ENCODE measurements around the gene KIF12. TPM values are rescaled to one million over a fixed set of nuclear protein-coding genes. Genes with fewer than 3 reads are reported as not detected.

The KIF12 gene
- total and polyA plus RNA-seq, 2 of the 13 experiments (the other 11 are each of a cell fraction or from before 2014, with no cell fraction given), result 1.8 to 12.5 TPM

- H3K4me3 ChIP-seq (replicated peaks in 1 of 3; ENCODE audit: insufficient read depth in 1 of 3, low read depth in 2 of 3, low read length in 3 of 3), result peak overlapping the region in 2 of 3 experiments; percentile 76 to 91; a peak in 4 of 6 replicates
- H3K27me3 ChIP-seq (ENCODE audit: control insufficient read depth in 1 of 2, insufficient read depth in 2 of 2, low read length in 2 of 2), result no peaks in the 10 kb centered on the region; a peak in 1 of 5 replicates
- H3K79me2 ChIP-seq (ENCODE audit: insufficient read depth, low read length), result peaks cover 54% of the 10 kb centered on the region
- ChIA-PET CTCF (ENCODE audit: low intra/inter-chr PET ratio, low total read pairs) (no interaction called here), POLR2A (interaction anchor here (0.6 to 7.4 kb wide), 12 partner anchors 9 to 250 kb away, joined by 3 to 75 read pairs (median 11); partner anchors contain the start of gene KIF12)
- intact Hi-C loops (cut with micrococcal nuclease; ENCODE audit: unreplicated experiment) (no loop called here), in situ Hi-C loops (cut with HindIII; ENCODE audit: extremely low pct_ligation_motif_present, low pct_unique_long_range_greater_than_20kb) (no loop called here)
- H2AFZ ChIP-seq (ENCODE audit: low read length), result no peak overlapping the region
- H3K9ac ChIP-seq (ENCODE audit: insufficient read depth, low read depth, low read length), result peak overlapping the region; percentile 87
- H3K27ac ChIP-seq (ENCODE audit: extremely low read length, insufficient read depth, low read length), result peak overlapping the region; percentile 98
- DNase-seq (ENCODE audit: low spot score), result no peak
- peaks cover 78% of the 10 kb centered on the region for H3K4me1 ChIP-seq (ENCODE audit: insufficient read depth, low read length)
- no peak for ATAC-seq
- BruUV-seq (replicated peaks), result no TSS peak
- 74% methylated on average over 5 of the region's 7 CpGs for WGBS (ENCODE audit: low lambda C conversion rate)
- H3K36me3 ChIP-seq (replicated peaks in 1 of 2; ENCODE audit: control insufficient read depth in 1 of 2, insufficient read depth in 2 of 2, low read length in 2 of 2), result peaks cover 14 to 26% of the 10 kb centered on the region in 2 experiments
- FAIRE-seq, result no peak
- H4K20me1 ChIP-seq (ENCODE audit: insufficient read depth, low read length), result peaks cover 28% of the 10 kb centered on the region
- TF ChIP-seq CHD4 (IDR thresholded peaks at IDR 0.05; ENCODE audit: borderline replicate concordance, low read length) (peak; percentile 97), SNAI1 (CRISPR knock-in tag; IDR thresholded peaks at IDR 0.05; ENCODE audit: borderline replicate concordance) (0 out of 2 replicates have a peak, but pooled peaks have one; percentile 9), CBX1 (IDR thresholded peaks at IDR 0.05; ENCODE audit: low read depth) (peak; percentile 12), GABPB1 (CRISPR knock-in tag; IDR thresholded peaks at IDR 0.05) (no peak), BRD4 (CRISPR knock-in tag; IDR thresholded peaks at IDR 0.05) (no peak), HMG20B (CRISPR knock-in tag; conservative IDR thresholded peaks at IDR 0.05) (no peak), TMF1 (CRISPR knock-in tag; IDR thresholded peaks at IDR 0.05; ENCODE audit: low read depth) (no peak), ZNF816 (CRISPR knock-in tag; IDR thresholded peaks at IDR 0.05; ENCODE audit: borderline replicate concordance) (0 out of 2 replicates have a peak, but pooled peaks have one; percentile 1), HCFC1 (IDR thresholded peaks at IDR 0.05; ENCODE audit: low read depth, low read length) (no peak), ZNF367 (CRISPR knock-in tag; IDR thresholded peaks at IDR 0.05; ENCODE audit: borderline replicate concordance) (no peak), HNF1B (CRISPR knock-in tag; IDR thresholded peaks at IDR 0.05) (no peak), ZNF20 (CRISPR knock-in tag; IDR thresholded peaks at IDR 0.05) (0 out of 2 replicates have a peak, but pooled peaks have one; percentile 14), MED1 (CRISPR knock-in tag; IDR thresholded peaks at IDR 0.05) (no peak), KDM5B (CRISPR knock-in tag; IDR thresholded peaks at IDR 0.05; ENCODE audit: borderline replicate concordance) (no peak), ATF6 (CRISPR knock-in tag; conservative IDR thresholded peaks at IDR 0.05) (no peak), ZNF101 (CRISPR knock-in tag; IDR thresholded peaks at IDR 0.05; ENCODE audit: borderline replicate concordance, low read depth) (no peak)
- TF ChIP-seq, protein P1, sequence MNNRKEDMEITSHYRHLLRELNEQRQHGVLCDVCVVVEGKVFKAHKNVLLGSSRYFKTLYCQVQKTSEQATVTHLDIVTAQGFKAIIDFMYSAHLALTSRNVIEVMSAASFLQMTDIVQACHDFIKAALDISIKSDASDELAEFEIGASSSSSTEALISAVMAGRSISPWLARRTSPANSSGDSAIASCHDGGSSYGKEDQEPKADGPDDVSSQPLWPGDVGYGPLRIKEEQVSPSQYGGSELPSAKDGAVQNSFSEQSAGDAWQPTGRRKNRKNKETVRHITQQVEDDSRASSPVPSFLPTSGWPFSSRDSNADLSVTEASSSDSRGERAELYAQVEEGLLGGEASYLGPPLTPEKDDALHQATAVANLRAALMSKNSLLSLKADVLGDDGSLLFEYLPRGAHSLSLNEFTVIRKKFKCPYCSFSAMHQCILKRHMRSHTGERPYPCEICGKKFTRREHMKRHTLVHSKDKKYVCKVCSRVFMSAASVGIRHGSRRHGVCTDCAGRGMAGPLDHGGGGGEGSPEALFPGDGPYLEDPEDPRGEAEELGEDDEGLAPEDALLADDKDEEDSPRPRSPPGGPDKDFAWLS (CRISPR knock-in tag; IDR thresholded peaks at IDR 0.05; ENCODE audit: borderline replicate concordance), result 0 out of 2 replicates have a peak, but pooled peaks have one; percentile 13
- no peaks in the 10 kb centered on the region for H3K9me3 ChIP-seq (ENCODE audit: low read length)
- H3K4me2 ChIP-seq (ENCODE audit: low read depth, low read length), result peak overlapping the region; percentile 97
These were observed 20.3 kb downstream of the KIF12 start for GRCh38 chr9:114078781-114079156.
